ENCODE results near the gene NDUFC2.
"Not testable (repeated sequence)": the region's sequence is repeated elsewhere in the genome, so short reads cannot be mapped to it uniquely, and the experiment has no call there.

NDUFC2 gene

GRCh38 chr11:78036313-78036712, 43.3 kb downstream of the NDUFC2 start:
- TF ChIP-seq CTCF (IDR thresholded peaks at IDR 0.05; ENCODE audit: extremely low read depth, missing control alignments): no peak

GRCh38 chr11:78034623-78035022, 45.0 kb downstream of the NDUFC2 start:
- no peak for DNase-seq (ENCODE audit: low spot score)

More at GRCh38 chr11:78036313-78036712, 43.3 kb downstream of the NDUFC2 start:
- DNase-seq (ENCODE audit: low spot score): no peak

GRCh38 chr11:78033040-78033439, 46.6 kb downstream of the NDUFC2 start:
- TF ChIP-seq CTCF (IDR thresholded peaks at IDR 0.05; ENCODE audit: extremely low read depth, missing control alignments): no peak
- DNase-seq (ENCODE audit: low spot score): no peak

More at GRCh38 chr11:78034623-78035022, 45.0 kb downstream of the NDUFC2 start:
- TF ChIP-seq CTCF (IDR thresholded peaks at IDR 0.05; ENCODE audit: extremely low read depth, missing control alignments): no peak

GRCh38 chr11:78032090-78032489, 47.6 kb downstream of the NDUFC2 start:
- no peak for TF ChIP-seq CTCF (IDR thresholded peaks at IDR 0.05; ENCODE audit: extremely low read depth, missing control alignments)

GRCh38 chr11:78031629-78032028, 48.0 kb downstream of the NDUFC2 start:
- TF ChIP-seq CTCF (IDR thresholded peaks at IDR 0.05; ENCODE audit: extremely low read depth, missing control alignments): no peak

More at GRCh38 chr11:78032090-78032489, 47.6 kb downstream of the NDUFC2 start:
- DNase-seq (ENCODE audit: low spot score): no peak

GRCh38 chr11:78030429-78031325, 49.0 kb downstream of the NDUFC2 start:
- DNase-seq (ENCODE audit: low spot score): no peak
- no peak for TF ChIP-seq CTCF (IDR thresholded peaks at IDR 0.05; ENCODE audit: extremely low read depth, missing control alignments)

More at GRCh38 chr11:78031629-78032028, 48.0 kb downstream of the NDUFC2 start:
- peak; percentile 51 for DNase-seq (ENCODE audit: low spot score)

- DNase-seq (ENCODE audit: low spot score): not testable (repeated sequence)
Observed at GRCh38 chr11:78028423-78028822, 51.2 kb downstream of the NDUFC2 start.
